NCI-H2081 treated with DMSO at 0.1 percent for 48 hours (cell line): ENCODE results near the gene BIN2.
"Not testable (repeated sequence)": the region's sequence is repeated elsewhere in the genome, so short reads cannot be mapped to it uniquely, and the experiment has no call there.

Experiments
- DNase-seq: peaks from one replicate; lab custom pipeline; 2025; lab: John Stamatoyannopoulos, UW

BIN2 gene

GRCh38 chr12:51345681-51346080 is 21.7 kb upstream of the BIN2 start:
- DNase-seq, result no peak

DNA sequence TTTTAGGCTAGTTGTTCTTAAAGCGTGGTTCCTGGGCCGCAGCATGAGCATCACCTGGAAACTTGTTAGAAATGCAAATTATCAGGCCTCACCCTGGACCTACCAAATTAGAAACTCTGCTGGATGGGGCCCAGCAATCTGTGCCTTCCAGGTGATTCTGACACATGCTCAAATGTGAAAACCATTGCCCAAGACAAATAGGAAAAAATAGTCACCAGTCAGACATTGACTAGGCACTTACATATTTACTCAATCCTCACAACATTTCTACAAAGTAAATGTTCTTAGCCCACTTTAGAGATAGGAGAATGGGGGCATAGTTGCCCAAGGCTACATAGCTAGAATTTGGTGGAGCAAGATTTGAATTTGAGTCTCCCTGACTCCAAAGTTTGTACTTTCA is 19.2 kb upstream of the BIN2 start:
- no peak for DNase-seq

DNA sequence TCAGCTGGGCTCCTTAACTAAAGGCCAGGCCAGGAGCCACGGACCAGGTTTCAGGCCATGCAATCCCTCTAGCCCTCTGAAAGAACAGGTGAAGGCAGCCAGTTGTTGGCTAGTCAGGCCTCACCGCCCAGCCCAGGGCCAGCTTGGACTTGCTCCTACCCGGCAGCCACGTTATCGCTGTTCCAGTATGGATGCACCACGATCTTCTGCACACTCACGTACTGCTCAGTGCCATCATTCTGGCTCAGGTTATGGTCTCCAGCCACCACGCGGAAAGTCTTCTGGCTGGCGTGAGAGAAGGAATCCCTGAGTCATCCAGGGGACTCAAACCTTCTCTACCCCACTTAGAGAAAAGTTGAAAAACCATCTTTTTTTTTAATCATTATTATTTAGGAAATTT is 18.4 kb upstream of the BIN2 start:
- DNase-seq, result no peak

GRCh38 chr12:51341251-51342007 is 17.5 kb upstream of the BIN2 start:
- peak; percentile 17 for DNase-seq

DNA sequence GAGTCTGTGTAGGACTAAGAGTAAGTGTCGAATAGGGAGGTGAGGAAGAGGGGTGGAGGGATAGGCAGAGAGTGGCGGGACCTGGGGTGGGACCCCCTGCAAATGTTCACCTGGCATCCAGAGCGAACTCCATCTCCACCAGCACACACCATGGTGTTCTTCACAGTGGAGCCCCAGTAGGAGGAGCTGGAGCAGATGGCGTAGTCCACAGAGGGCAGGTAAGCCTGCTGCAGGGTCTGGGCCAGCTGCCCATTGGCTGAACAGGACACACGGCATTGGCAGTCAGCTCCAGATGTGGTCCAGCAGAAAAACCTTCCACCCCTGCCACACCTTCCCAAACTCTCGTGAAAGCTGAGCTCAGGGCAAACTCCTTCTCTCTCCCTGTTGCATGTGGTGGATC is 15.8 kb upstream of the BIN2 start:
- DNase-seq, result no peak

DNA sequence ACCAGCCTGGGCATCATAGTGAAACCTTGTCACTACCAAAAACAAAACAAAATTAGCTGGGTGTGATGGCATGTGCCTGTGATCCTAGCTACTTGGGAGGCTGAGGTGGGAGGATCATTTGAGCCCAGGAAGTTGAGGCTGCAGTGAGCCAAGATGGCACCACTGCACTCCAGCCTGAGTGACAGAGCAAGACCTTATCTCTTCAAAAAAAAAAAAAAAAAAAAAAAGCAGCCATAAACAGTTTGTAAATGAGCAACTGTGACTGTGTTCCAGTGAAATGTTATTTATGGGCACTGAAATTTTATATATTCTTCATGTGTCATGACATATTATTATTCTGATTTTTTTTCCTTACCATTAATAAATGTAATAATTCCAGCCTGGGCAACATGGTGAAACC is 13.4 kb upstream of the BIN2 start:
- not testable (repeated sequence) for DNase-seq

DNA sequence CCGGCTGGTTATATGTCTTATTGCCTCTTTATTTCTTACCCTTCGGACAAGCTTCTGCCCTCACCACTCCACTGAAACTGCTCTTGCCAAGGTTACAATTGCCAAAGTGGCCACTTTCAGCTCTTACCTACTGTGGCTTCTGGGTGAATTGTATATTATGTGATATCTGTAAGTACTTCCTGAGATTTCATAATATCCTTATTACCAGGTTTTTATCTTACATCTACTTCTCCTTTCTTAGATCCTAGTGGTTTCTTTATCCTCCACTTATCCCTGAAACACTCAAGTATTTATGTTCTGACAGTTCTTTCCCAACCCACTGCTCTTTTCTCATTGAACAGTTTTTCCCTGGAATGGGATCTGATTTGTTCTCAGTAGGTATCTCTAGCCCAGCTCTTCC is 12.0 kb upstream of the BIN2 start:
- no peak for DNase-seq

DNA sequence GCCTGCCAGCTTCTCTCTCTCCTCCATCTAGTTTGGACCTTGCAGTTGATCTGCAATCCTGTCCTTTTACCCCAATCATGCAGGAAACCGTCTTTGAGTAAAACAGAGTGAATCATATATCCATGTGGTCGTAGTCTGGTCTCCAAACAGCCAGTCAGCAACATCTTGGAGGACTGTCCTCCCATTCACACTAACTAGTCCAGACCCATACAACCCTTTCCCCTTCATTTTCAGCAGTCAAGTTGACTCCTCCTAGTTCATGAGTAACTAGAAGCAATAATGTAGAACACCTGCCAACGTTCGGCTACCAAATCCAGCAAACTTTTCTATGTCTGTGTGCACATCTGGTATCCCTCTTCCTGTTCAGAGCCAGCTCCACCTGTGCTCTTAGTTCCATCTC is 10.8 kb upstream of the BIN2 start:
- no peak for DNase-seq

DNA sequence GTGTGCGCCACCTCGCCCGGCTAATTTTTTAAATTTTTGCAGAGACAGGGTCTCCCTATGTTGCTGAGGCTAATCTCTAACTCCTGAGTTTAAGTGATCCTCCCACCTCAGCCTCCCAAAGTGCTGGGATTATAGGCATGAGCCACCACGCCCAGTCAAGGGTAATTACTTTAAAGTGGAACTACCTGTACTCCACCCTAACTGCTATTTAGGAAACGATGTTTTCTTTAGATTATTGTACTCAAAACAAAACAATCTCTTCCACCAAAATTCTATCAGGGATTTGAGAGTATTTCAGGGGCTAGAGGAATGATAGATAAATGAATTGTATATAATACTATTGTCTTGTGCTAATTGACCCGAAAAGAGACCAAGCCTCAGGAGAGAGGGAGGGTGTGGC is 9.6 kb upstream of the BIN2 start:
- DNase-seq, result no peak

- no peak for DNase-seq
These were observed 6.2 kb upstream of the BIN2 start for GRCh38 chr12:51330186-51330585.

DNA sequence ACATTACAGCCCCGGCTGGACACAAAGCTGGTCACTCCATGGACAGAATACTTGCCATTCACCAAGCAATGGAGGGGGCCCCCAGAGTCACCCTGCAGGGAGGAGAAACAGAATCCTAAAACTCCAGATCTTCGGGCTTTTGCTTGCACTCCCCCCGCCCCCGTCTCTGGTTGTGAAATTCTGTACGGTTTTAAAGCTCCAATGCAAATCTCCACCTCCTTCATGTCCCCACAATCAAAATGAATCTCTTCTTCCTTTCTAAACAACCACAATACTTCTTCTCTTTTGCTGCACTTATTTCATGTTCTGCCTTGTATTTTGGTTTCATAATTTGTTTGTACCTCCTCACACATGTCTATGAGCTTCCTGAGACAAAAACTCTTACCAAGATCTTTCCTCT is 5.8 kb upstream of the BIN2 start:
- no peak for DNase-seq

GRCh38 chr12:51328587-51328986 is 4.6 kb upstream of the BIN2 start:
- no peak for DNase-seq

GRCh38 chr12:51326698-51327439 is 2.9 kb upstream of the BIN2 start:
- no peak for DNase-seq

GRCh38 chr12:51324953-51325352 is 979 bp upstream of the BIN2 start:
- no peak for DNase-seq

DNA sequence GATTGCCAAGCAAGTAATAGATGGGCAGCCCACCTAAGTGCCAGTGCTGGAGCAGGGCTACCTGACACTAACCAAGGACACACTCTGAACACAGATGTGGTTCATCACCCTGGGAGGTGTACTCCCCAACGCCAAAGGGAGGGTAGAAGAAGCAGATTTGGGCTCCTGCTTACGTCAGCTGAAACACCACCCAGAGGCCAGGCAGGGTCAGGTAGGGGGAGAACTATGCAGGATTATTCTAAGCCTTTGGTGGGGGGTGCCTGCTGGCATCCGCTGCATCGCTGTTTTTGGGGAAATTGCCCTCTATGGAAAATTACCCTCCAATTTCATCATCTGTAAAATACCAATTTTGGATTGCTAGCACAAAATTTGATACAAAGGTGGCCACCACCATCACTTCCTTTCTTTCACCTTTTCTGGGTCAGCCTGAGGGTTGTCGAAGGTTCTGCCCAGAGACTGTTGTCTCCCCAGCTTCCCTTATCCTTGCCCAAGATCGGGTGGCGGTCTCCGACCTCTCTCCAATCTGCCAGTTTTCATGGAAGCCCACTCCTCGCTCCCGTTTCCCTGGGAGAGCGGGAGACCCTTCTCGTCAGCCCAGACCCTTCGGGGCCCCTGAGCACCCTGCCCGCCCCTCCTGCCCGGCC is 535 bp downstream of the BIN2 start:
- DNase-seq, result no peak

GRCh38 chr12:51322452-51322851 is 1.5 kb downstream of the BIN2 start:
- DNase-seq, result no peak

GRCh38 chr12:51321882-51322281 is 2.1 kb downstream of the BIN2 start:
- no peak for DNase-seq

DNA sequence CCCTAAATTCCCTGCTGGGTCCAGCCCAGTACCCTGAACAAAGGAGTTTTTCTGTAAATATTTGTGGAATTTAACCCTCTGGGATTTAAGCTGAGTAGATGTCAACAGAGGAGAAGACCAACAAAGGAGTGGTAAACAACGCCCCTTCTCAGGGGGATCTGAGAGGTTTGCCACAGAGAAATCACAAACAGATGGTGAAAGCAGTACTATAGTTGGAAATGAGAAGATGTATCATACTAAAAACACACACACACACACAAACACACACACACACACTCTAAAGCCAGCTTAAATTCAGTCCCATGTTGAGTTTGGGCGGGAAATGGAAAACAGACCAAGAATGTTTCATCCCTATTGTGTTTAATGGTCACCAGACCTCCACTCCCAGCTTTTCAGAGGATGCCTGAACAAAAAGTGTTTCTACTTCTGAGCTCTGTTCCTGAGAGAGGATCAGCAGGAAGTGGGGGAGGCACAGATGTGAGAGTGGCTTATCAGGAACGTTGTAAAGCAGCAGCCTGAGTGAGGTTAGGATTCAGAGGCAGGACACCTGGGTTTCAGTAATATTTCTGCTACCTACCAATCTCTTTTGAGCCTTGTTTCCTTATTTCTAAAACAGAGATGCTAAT is 3.2 kb downstream of the BIN2 start:
- no peak for DNase-seq

GRCh38 chr12:51320311-51320694 is 3.7 kb downstream of the BIN2 start:
- no peak for DNase-seq

DNA sequence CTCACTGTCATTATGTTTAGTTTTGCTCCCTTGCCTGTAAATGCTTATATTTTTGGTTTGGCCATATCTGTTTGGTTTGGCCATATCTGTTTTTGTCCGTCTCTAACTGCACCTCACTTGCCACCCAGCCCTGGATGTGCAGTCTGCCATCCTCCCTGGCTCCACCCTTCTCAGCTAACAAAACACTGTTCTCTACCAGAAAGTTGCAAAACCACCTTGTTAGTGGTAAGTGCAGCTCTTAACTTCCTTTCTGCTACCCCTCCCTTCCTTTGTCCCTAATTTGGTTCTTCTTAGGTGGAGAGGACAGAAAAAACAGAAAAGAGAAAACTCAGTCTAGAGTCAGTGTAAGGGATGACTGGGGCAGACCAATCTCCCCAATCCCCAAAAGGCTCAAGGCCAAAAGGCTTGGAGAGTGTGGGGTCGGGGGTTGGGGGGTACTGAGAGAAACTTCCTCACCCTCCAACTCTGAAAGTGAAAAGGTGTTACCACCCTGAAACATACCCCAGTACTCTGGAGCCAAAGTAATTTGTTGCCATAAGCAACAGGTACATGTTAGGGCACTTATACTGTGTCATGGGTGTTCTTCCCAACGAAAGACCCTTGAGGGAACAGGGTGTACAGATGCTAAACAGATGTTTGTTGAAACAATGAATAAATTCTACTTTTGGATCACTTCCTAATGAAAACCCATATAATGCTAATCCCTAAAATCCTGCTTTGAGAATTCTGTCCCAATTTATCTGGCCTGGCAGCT is 5.0 kb downstream of the BIN2 start:
- DNase-seq, result no peak

GRCh38 chr12:51318057-51318806 is 5.7 kb downstream of the BIN2 start:
- not testable (repeated sequence) for DNase-seq
